Testis (tissue), 3 donors: ENCODE measurements around the gene THSD7A. TPM values are rescaled to one million over a fixed set of nuclear protein-coding genes. Genes with fewer than 3 reads are reported as not detected.

Experiments used
- DNase-seq: peaks from one replicate; pipeline ENCODE4 v3.0.0-alpha.2; 2019
- H3K27ac ChIP-seq, 2 donors: fragments of 200-600 bp; sonication (generic); one replicate each; pipeline ENCODE4 v1.5.1; 2019
- H3K27me3 ChIP-seq: fragments of 200-600 bp; sonication (generic); one replicate; pipeline ENCODE4 v1.5.1; 2019
- H3K36me3 ChIP-seq: fragments of 200-600 bp; sonication (generic); one replicate; pipeline ENCODE4 v1.5.1; 2017; ENCODE audit warnings: low read depth; ENCODE audit errors: missing control alignments
- H3K4me1 ChIP-seq: fragments of 200-600 bp; sonication (generic); one replicate; pipeline ENCODE4 v1.5.1; 2019
- H3K4me3 ChIP-seq, 2 donors: fragments of 200-600 bp; sonication (generic); one replicate each; pipeline ENCODE4 v1.5.1; 2017 to 2019
- H3K9me3 ChIP-seq: fragments of 200-600 bp; sonication (generic); one replicate; pipeline ENCODE4 v1.5.1; 2017
- POLR2A ChIP-seq: fragments of 450-650 bp; IDR thresholded peaks from one replicate; pipeline ENCODE4 v1.6.1; 2017; ENCODE audit warnings: antibody characterized with exemption, mild to moderate bottlenecking, moderate library complexity
- WGBS, 2 donors: methylation state at CpG; one replicate each; pipeline ENCODE4 v1.1.5; 2018; 5-methylcytosine and 5-hydroxymethylcytosine counted together
- intact Hi-C: fragments of 100-400 bp; cut with DNase I; formaldehyde crosslinking; loops from one replicate; pipeline ENCODE4 v1.15.1; 2023; ENCODE audit warnings: low total_unique reads
- polyA plus RNA-seq: library from polyadenylated mRNA; stranded (reverse); fragments of 350-450 nt; fragmentation: Illumina TruSeq; extraction: RNeasy Lipid Tissue Mini Kit (QIAGEN cat#74804); gene quantifications from one replicate; pipeline ENCODE4 v1.2.3, GENCODE V29; 2014; ENCODE audit warnings: low read depth, low replicate concordance; ENCODE audit not compliant: insufficient read depth
- total RNA-seq, 2 donors: library from RNA; depleted of rRNA; stranded (reverse); fragments of >200 nt; gene quantifications; one replicate each; pipeline ENCODE4 v1.2.3, GENCODE V29; 2016
- TF ChIP-seq, protein P1 (sequence below), 3 experiments: fragments of 450-650 bp in 2 of 3; fragments of 200-600 bp in 1 of 3; sonication (generic) in 1 of 3; IDR thresholded peaks; one replicate each; pipeline ENCODE4 v1.5.1; 2016 to 2019; ENCODE audit warnings: antibody characterized with exemption in 3 of 3, mild to moderate bottlenecking in 2 of 3, moderate library complexity in 1 of 3

THSD7A gene
- total and polyA plus RNA-seq, 3 donors from 2014 or later: 1.6 to 7.0 (median 6.8) TPM

DNA sequence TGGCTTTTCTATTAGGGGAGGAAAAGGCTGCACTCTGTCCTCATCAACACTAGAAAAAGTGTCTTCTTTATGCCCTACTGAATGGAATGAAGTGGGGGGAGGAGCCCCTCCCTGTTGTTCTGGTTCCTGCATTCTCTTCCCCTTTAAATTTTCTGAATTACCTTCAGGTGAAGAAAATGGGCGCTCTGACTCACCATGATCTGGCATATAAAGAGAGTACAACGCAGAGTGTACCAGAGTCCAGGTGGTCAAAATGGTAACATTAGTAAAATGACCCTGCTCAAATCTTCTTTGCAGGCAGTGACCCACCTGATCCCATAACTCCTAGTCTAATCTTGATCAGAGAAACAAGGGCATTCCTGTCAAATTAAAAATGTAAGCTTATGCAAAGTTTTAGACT lies 80.7 kb downstream of the THSD7A start:
- intact Hi-C loops: no loop called here
- no peak overlapping the region for H3K27ac ChIP-seq
- no peak for DNase-seq
- 91 to 93% methylated on average over 2 of the region's 2 CpGs for WGBS, 2 donors
- H3K4me3 ChIP-seq: no peak overlapping the region
- no peaks in the 10 kb centered on the region for H3K4me1 ChIP-seq
- TF ChIP-seq, protein P1, sequence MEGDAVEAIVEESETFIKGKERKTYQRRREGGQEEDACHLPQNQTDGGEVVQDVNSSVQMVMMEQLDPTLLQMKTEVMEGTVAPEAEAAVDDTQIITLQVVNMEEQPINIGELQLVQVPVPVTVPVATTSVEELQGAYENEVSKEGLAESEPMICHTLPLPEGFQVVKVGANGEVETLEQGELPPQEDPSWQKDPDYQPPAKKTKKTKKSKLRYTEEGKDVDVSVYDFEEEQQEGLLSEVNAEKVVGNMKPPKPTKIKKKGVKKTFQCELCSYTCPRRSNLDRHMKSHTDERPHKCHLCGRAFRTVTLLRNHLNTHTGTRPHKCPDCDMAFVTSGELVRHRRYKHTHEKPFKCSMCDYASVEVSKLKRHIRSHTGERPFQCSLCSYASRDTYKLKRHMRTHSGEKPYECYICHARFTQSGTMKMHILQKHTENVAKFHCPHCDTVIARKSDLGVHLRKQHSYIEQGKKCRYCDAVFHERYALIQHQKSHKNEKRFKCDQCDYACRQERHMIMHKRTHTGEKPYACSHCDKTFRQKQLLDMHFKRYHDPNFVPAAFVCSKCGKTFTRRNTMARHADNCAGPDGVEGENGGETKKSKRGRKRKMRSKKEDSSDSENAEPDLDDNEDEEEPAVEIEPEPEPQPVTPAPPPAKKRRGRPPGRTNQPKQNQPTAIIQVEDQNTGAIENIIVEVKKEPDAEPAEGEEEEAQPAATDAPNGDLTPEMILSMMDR (IDR thresholded peaks at IDR 0.05): no peak
- TF ChIP-seq POLR2A: no peak
- no peaks in the 10 kb centered on the region for H3K27me3 ChIP-seq
- no peaks in the 10 kb centered on the region for H3K36me3 ChIP-seq
- H3K9me3 ChIP-seq: no peaks in the 10 kb centered on the region

DNA sequence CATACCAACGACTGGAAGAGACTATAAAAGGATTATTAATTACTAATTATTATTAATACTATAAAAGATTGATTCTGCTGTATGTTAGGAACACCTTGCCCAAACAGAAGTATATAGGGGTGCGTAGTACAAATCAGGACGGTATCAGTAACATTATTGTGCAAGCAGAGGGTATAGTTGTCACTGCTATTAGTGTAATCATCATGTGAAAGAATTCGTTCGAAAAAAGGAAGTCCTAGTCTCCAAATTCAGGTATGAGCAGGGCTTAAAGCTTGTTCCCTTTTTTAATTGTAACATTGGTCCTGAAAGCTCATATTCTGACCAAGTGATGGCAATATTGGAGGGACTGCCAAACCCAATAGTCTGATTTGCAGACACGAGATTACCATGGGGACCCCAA lies 81.8 kb downstream of the THSD7A start:
- Histone ChIP-seq H3K4me1 (no peaks in the 10 kb centered on the region), H3K27ac (no peak overlapping the region), H3K9me3 (no peaks in the 10 kb centered on the region), H3K36me3 (no peaks in the 10 kb centered on the region), H3K4me3 (no peak overlapping the region), H3K27me3 (no peaks in the 10 kb centered on the region)
- intact Hi-C loops: no loop called here
- DNase-seq: no peak
- 77 to 80% methylated on average over 6 of the region's 6 CpGs for WGBS, 2 donors
- TF ChIP-seq, protein P1 (IDR thresholded peaks at IDR 0.05): no peak
- no peak for TF ChIP-seq POLR2A

DNA sequence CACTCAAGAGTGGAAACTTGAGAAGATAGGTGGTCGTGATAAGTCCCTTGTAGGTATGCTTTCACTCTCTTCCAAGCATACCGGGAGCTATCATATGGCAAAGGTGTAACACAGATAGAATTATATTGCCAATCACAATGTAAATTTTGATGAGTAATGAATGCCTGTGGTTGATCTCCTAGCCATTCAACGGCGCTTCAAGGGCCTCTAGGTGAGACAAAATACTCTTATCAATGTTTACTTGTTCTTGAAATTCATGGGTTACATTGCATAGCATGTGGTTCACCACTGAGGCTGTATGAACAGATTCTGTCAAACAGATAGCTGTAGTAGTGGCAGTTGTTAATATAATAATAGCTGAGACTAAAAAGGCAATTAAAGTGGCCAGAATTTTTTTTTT lies 82.4 kb downstream of the THSD7A start:
- no peak overlapping the region for H3K27ac ChIP-seq
- H3K4me3 ChIP-seq: no peak overlapping the region
- H3K9me3 ChIP-seq: no peaks in the 10 kb centered on the region
- TF ChIP-seq, protein P1 (IDR thresholded peaks at IDR 0.05): no peak
- no peak for TF ChIP-seq POLR2A
- H3K4me1 ChIP-seq: no peaks in the 10 kb centered on the region
- WGBS, 2 donors: 93 to 98% methylated on average over 4 of the region's 4 CpGs
- no peak for DNase-seq
- intact Hi-C loops: no loop called here
- no peaks in the 10 kb centered on the region for H3K36me3 ChIP-seq
- H3K27me3 ChIP-seq: no peaks in the 10 kb centered on the region

DNA sequence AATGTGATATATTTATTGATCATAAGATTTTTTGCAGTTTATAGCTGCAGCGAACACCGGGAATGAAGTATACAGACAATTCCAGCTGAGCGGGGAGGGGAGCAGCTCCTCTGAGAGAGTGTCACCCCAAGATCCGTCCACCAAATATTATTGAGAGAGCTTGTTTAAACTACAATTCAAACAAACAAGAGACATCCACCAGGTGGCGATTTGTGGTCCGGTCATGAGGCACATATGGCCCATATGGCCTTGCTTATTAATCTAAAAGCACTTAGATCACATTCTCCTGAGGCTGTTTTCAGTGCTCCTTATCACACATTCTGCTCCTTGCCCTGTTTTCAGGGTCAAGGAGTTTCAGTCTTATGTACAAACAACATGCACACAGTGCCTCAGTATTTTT lies 83.1 kb downstream of the THSD7A start:
- Histone ChIP-seq H3K4me3 (no peak overlapping the region), H3K27ac (no peak overlapping the region), H3K4me1 (no peaks in the 10 kb centered on the region), H3K27me3 (no peaks in the 10 kb centered on the region), H3K9me3 (no peaks in the 10 kb centered on the region), H3K36me3 (no peaks in the 10 kb centered on the region)
- intact Hi-C loops: no loop called here
- 85 to 93% methylated on average over 6 of the region's 6 CpGs for WGBS, 2 donors
- TF ChIP-seq POLR2A: no peak
- TF ChIP-seq, protein P1 (IDR thresholded peaks at IDR 0.05): no peak
- no peak for DNase-seq

DNA sequence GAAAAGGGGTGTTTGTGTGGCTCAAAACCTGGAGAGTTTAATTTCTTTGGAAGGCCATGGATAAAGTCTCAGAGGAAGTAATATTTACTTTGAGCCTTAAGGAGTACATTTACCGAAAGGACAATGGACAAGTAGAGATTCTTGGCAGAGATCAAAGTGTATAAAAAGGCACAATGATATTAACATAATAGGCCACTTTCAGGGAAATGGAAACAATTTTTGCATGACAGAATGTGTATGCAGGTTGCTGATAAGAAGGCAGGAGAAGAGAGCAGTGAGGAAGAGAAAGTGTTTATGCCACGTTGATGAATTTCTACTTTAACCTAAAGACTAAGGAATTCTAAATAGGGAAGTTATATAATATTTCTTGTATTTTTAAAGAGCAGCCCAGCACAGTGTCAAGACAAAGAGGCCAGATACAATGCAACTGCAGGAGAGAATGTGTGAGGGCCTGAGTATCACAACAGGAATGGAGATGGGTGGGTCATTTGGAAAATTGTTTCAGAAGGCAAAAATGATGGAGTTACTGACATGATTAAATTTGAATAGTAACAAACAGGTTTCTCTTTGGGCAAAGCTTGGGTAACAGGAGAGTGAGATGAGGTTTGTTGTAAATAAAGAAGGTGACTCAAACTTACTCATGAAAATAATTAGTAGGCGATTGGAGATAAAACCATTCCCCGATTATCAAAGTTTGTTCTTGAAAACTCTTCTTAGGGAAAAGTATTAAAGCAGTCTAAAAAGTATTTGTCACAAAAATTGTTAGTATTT lies 84.1 kb downstream of the THSD7A start:
- no peaks in the 10 kb centered on the region for H3K4me1 ChIP-seq
- WGBS, 2 donors: 78% methylated on average over 4 of the region's 4 CpGs
- no peak overlapping the region for H3K27ac ChIP-seq
- no peaks in the 10 kb centered on the region for H3K27me3 ChIP-seq
- DNase-seq: no peak
- H3K36me3 ChIP-seq: no peaks in the 10 kb centered on the region
- no peak overlapping the region for H3K4me3 ChIP-seq
- no peak for TF ChIP-seq POLR2A
- TF ChIP-seq, protein P1 (IDR thresholded peaks at IDR 0.05): no peak
- intact Hi-C loops: no loop called here
- no peaks in the 10 kb centered on the region for H3K9me3 ChIP-seq
